HG03064 (cell line): ENCODE results near the gene CACNG4.
"Not testable (repeated sequence)": the region's sequence is repeated elsewhere in the genome, so short reads cannot be mapped to it uniquely, and the experiment has no call there.

Experiments used
- ATAC-seq: cut with Tn5 transposase; IDR thresholded peaks from one replicate; pipeline ENCODE4 v1.9.1; 2021; ENCODE audit warnings: low read depth; ENCODE audit not compliant: unreplicated experiment

CACNG4 gene

DNA sequence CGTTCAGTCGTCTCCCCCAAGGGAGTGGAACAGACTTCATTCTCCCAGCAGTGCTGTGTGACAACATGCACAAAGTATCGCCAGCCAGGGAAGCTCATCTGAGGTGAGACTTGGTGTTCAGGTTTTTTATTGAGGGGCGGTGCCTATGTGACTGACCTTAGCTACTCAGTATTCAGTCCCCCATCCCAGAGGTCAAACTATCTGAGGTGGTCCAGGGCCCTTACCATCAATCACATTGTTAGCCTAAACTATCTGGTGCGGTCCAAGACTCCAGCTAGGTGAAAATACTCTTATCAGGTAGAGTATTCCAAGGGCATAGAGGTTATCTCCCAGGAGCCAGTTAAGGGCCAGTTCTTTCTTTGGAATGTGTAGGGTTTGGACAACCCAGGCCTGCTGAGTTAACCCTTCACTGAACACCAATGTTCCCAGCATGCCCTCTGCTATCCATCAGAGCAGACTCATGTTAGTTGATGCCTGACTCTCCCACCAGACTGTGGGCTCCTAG lies 74.4 kb downstream of the CACNG4 start:
- no peak for ATAC-seq

DNA sequence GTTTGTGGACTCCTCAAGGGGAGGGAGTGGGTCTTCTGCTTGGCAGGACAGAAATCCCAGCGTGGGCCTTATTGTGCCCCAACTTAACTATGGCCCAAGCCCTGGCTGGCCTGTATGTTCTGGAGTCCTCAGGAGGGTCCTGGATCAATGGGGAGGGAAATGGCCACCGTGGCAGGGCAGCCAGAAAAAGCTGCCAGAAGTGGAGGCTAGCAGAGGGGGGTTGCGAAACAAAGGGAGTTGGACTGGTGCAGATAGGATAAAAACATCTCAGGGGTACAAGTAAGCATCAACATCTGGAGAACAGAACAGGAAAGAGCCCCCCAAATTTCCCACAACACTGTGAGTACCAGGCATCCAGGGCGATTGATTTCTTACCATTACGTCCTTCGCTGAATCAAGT lies 76.1 kb downstream of the CACNG4 start:
- no peak for ATAC-seq

DNA sequence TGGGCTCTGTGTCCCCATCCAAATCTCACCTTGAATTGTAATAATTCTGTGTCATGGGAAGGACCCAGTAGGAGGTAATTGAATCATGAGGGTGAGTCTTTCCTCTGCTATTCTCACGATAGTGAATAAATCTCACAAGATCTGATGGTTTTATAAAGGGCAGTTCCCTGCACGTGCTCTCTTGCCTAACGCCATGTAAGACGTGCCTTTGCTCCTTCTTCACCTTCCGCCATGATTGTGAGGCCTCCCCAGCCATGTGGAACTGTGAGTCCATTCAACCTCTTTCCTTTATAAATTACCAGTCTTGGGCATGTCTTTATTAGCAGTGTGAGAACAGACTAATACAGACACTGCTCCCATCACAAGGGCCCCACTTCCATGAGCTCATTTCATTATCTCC lies 76.6 kb downstream of the CACNG4 start:
- not testable (repeated sequence) for ATAC-seq

DNA sequence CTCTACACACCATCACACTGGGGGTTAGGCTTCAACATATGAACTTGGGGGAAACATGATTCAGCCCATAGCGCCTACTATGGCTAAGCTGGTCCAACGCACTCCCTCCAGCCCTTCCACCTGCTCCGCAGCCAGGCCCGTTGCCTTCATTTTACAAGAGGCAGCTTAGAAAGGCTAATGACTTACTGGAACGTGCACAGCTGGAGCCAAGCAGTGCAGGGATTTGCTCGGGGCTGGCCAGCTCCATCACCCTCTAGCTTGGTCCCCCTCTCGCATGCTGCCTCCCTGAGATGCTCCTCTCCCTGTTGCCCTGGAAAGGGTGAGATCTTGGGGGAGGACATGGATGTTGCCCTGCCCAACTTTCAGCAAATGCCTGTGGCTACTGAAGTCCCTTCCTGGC lies 77.0 kb downstream of the CACNG4 start:
- ATAC-seq, result no peak

DNA sequence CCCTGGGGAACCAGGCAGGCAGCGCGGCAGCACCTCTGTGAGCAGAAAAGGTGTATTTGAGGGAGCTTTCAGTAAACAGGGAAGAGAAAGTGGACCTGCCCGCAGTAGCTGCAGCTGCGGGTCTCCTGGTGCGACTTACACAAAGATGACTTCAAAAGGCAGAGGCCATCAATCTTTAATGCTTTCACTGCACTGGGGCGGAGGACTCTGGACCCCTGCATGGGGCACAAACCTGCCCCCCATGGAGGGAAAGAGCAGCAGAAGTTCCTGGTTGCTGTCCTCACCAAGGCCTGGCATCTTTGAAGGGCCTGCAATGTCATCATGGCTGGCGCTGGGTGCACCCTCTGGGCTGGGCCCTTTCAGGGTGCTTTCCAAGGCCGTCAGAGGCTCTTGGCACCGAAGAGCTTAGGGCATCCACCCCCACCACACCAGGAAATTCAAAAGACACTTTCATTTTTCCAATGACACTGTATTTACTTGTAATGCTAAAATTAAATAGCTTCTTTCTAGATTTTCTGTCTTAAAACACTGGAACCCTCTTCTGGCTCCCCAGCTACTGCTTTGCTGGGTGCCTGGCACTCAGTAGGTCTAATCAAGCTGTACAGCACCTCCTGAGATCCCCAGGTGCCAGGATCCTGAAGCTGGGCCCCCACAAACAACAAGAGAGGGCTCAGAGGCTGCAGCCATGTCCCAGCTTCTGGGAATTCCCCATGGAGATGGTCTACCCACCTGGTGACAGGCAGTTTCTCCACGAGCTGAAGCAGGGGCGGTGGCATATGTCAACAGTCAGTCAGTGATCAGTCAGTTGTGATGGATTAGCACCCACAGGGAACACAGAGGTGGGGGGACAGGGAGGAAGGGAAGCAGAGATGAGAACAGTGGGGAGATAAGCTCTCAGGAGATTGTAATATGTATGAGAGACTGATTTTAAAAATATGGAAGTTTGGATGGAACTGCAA lies 77.7 kb downstream of the CACNG4 start:
- ATAC-seq, result no peak

DNA sequence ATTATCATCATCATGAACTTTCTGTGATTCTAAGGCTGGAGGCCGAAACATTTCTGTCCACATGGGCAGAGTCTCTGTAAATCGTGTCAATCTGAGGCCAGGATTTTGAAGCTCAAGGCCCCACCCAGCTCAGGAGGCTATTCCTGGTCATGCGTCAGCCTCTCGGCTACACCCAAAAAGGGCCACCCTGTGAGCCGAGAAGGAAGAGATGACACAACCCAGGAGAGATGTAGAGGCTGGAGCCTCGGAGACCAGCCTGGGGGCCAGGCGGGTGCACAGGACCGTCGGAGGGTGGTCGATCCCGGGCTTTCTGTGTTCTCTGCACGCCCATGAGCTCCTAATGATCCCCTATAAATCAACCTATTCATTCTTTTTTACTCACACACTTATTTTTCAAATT lies 78.8 kb downstream of the CACNG4 start:
- no peak for ATAC-seq

DNA sequence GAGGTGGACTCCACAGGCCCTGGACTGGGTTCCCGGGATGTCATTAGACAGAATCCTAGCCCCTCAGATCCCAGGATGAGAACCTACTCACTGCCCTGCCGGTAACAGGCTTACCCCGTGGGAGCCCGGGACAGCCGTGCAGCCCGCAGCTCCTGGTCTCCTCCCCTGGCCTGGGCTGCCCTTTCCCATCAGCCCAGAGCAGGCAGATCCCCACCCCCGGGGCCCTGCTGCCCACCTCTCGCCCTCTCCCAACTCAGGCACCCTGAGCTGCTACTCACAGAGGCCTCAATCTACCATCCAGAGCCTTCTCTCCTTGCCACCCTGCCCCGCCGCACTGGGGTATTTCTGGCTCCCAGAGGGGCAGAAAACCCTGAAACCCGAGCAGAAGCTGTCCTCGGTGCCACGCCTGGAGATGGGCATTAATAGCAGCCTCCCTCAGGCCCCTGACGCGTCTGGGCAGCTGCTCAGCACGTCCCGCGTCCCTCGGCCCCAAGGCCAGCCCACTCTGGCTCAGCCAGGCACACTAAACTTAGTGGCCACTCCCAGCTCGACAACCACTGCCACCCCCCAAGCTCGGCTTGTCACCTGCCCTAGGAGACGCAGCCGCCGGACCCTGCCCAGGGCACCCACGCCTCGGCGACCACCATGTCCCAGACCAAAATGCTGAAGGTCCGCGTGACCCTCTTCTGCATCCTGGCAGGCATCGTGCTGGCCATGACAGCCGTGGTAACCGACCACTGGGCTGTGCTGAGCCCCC lies 79.7 kb downstream of the CACNG4 start, which contains the start of gene CACNG1:
TSS of gene CACNG1 (plus strand) at position 539 of the 757 bp plus-strand sequence. CDS start at position 646, 107 bp downstream.
- ATAC-seq, result no peak

DNA sequence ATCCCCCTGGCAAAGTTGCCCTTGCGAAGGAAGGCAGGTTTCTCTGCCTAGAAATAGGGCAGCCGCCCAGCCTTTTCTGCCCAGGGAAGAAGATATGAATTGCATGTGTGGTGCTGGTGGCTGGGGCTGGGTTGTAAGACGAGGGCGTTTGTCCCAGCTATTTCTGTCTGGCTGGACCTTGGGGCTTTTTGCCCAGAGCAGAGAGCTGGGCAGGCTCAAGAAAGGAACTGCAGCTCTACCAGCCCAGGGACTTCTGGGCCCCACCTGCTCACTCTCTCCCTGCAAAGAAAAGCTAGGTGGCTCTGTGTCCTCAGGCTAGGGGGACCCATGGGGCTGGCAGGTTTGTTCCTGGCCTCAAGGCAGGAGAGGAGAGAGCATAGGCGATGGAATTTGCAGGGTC lies 80.4 kb downstream of the CACNG4 start:
- no peak for ATAC-seq

DNA sequence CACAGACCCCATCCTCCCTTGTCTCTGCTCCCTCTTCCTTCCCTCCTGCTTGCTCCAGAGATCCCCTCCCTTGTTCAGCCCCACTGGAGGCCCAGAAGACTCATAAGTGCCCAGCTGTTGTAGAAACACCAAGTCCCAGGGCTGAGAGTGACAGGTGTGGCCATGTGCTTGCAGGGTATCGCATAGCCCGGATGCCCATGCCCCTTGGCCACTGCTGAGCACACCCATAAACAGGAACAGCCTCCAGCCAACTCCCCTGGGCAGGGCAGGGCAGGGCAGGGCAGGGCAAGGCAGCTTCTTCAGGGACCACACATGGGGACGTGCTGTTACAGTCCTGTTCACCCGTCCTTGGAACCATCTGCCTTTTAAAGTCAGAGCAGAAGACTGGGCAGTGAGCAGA lies 81.9 kb downstream of the CACNG4 start:
- ATAC-seq, result no peak

DNA sequence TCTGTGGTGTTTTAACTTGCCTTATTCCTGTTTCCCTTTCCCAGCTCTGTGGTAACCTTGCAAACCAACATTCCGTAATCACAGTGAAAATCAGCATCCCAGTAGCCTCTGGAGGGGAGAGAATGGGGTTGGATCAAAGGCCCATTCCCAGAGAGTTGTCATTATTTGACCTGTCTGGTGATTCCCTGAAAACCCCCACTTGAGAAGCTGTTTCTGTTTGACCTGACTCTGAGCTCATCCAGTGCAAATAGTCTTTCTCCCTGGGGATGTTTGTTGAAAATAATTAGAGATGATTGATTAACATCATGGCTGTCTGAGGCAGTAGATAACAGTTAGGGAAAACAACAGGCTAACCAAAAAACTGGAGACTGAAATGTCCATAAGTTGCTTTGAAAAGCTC lies 82.9 kb downstream of the CACNG4 start:
- ATAC-seq, result no peak

DNA sequence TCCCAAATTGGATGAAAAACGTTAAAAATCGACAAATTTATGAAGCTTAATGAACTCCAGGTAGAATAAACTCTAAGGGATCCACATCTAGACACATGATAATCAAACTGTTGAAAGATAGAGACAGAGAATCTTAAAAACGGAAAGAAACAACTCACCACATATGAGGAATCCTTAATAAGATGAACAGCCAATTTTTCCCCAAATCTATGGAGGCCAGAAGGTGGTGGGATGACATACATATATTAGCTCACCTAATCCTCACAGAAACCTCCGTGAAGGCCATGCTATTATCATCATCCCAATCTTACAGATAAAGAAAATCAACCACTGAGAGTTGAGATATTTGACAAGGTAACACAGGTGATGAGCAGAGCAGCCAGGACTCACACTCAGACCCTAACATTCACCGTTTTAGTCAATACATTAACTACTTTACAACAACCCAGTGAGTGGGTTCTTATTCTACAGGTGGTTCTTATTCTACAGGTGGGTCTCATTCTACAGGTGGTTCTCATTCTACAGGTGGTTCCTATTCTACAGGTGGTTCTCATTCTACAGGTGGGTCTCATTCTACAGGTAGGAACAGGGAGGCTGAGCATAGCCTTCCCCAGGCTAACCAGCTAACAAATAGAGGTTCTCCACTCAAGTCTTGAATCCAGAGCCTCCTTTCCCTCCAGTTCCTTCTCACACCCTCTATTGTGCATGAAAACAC lies 84.7 kb downstream of the CACNG4 start:
- no peak for ATAC-seq

DNA sequence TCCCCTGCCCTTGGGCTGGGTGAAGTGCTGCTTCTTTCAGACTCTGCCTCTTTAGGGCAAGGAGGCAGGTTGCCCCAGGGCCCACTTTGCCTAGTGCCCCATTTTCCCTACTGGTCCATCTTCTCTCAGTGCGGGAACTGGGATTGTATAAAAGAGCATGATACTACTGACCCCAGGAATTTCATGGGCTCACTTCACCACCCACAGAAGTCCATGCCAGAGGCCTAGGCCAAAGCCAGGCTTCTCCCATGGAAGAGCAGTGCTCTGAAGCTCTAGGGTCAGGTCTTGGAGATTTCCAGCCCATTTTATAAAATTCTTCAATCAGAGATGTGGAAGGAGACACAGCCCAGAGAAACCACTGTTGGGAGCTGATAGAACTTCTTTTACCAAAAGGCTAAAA lies 85.6 kb downstream of the CACNG4 start:
- no peak for ATAC-seq

DNA sequence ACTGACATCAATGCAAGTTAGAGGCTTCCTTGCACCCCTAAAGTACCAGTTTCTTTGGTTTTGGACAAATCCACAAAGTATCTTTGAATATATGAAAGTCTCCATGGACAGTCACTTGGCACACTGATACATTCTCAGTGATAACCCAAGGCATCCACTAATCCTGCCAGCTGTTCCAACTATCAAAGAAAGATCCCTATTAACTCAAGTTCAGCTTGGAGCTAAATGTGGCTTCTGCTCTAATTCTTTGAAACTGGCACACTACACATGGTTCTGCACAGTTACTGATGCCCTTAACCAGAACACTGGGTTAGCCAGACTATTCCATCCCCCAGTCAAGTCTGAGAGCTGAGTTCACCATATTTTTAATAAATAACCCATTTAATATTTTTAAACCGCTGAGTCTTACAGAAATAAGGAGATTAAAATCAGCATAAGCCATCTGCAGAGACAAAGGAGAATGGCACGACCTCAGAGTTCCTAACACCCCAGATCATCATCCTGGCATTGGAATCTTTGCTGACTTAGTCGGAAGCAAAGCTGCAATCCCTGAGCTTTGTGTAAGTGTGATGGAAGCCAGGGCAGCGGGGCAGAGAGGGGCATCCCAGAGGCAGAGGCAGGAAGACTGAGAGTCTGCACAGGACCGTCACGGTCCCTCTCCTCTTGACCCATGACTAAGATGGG lies 86.1 kb downstream of the CACNG4 start:
- ATAC-seq, result no peak

DNA sequence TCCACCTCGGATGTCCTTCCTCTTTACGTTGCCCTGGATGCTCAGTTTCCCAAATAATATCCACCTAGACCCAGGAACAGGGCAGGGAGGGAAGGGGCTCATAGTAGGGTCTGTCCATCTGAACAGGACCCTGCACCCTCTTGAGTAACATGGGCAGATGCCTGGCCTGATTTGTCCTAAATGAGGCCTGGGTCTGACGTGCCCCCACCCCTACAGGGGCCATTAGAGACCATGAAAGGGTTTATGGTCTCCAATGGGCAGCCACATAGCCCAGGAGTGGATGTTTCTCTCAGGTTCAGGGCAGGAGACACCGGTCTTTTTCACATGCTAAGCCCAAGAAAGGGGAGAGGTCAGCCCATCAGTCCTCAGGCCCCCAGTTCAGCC lies 86.6 kb downstream of the CACNG4 start:
- ATAC-seq, result no peak

DNA sequence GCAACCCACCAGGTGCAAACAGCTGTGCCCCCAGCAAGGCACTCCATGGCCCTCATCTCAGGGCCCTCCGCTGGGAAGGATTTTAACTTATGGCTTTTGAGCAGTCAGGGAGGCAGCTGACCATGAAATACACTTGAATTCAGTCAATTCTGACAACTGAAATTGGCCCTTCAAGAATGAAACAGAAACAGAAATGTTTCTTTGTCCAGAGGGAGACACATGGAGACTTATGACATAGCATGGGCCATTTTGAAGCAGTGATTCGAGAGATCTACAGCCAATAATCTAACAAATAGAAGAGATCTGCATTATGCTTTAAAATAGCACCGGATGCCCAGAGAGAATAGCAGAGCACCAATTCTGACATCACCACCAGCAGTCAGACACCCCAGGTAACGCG lies 87.3 kb downstream of the CACNG4 start:
- no peak for ATAC-seq

DNA sequence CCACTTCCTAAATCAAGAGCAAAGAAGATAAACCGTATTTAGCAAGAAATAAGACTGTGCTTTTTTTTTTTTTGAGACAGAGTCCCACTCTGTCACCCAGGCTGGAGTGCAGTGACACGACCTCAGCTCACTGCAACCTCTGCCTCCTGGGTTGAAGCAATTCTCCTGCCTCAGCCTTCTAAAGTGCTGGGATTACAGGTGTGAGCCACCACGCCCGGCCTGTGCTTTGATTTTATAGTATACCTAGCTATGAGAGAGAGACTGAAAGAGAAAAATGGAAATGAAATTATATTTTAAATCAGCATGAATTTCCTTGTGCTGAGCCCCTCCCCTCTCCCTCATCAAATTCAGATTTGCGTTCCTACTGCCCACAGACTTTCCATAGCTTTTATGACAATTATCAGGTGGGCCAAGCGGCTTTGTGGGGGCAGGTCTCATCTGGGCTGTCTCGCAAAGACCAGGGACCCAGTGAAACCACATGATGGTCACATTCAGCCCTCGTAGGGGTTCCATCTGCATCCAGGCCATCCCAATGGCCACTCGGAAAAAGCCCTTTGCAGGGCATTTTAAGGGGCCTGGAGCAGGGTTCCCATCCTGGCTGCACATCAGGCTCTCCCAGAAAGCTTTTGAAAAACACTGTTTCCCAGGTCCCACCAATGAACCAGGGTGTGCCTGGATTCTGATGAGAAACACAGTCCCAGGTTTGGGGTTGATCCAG lies 88.4 kb downstream of the CACNG4 start:
- no peak for ATAC-seq

DNA sequence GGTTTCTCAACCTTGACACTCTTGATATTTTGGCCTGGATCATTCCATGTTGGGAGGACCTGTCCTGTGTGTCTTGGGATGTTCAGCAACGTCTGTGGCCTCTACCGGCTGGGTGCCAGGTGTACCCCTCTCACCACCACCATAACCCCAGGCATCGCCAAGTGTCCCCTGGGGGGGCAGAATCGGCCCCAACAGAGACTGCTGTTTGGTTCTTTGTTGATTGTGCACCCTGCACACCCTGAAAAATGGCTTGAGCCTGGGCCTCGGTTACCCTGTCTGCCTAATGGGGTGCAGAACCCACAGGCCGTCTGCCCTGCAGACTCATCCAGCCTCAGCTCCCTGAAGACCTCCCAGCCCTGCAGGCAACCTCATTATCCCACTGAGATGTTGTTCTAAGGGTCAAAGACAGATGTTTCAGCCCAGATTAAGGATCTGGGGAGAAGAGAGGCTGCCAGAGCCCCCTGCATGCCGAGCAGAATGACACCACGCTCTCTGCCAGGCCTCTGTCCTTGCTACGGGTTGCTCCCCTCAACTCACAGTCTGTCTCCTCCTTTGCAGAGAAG lies 89.0 kb downstream of the CACNG4 start:
- ATAC-seq, result no peak

DNA sequence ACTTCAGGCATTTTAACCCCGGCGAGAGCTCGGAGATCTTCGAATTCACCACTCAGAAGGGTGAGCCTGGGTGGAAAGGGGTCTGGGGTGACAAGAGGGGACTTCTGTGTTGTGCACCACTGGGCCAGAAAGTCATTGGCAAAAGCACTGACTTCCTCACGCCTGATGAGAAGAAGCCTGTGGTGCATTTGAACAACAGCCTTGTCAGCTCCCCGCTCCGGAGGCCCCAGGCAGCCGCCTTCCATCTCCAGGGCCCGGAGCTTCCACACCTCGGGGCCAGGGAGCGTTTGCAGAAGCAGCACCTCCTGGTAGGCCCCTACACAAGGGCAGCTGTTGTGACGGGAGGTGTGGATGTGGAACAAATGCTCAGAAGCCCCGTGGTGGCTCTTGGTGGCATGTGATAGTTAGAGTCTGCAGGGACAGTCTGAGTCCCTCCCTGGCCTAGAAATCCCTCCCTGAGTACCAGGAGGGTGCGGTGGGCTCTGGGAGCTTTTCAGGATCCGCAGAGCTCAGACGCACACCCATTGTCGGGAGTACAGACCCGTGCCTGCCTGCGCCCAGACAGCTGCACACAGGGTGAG lies 89.6 kb downstream of the CACNG4 start:
- ATAC-seq, result no peak

DNA sequence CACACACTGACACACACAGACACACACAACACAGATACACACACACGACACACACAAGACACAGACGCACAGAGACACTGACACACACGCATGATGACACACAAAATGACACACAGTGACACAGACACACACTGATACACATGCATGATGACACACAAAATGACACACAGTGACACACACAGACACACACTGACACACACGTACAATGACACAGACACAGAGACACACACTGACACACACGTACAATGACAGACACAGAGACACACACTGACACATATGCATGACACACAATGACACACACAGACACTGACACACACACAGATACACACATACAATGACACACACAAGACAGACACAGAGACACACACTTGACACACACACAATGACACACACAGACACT lies 90.1 kb downstream of the CACNG4 start:
- ATAC-seq, result no peak
